HG02981 (cell line): Measurements from ENCODE around the gene CMA1.
"Not testable (repeated sequence)": the region's sequence is repeated elsewhere in the genome, so short reads cannot be mapped to it uniquely, and the experiment has no call there.

Experiments used
- ATAC-seq: cut with Tn5 transposase; IDR thresholded peaks from one replicate; pipeline ENCODE4 v1.9.1; 2021; ENCODE audit warnings: mild to moderate bottlenecking, moderate library complexity; ENCODE audit not compliant: unreplicated experiment

The CMA1 gene, protein sequence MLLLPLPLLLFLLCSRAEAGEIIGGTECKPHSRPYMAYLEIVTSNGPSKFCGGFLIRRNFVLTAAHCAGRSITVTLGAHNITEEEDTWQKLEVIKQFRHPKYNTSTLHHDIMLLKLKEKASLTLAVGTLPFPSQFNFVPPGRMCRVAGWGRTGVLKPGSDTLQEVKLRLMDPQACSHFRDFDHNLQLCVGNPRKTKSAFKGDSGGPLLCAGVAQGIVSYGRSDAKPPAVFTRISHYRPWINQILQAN

DNA sequence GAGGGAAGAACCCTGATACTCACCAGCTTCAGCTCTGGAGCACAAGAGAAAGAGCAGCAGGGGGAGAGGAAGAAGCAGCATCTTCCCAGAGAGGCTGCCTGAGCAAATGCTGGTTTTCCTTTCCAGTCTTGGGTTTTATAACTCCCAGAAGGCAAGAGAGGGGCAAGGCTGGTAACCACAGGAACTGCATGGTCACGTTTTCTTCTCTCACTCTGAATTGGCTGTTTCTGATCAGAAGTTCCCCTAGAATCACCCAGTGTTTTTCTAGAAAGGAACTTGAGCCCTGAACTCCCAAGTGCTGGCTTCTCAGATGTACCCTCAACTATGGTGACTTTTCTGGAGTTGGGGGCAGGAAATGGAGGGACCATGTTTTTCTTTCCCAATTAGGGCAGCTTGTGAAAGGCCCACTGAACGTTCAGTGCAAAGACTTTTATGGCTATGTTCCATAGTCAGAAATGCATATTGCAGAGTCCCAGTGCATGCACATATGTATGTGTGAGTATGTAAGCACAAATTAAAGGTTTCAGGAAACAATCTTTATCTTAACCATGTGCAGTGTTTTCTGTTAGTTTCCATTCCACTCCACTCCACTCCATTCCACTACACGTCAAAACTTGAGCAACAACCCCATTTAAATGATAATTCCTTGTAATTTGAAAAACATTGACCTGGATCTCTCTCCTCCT is at the start of gene CMA1:
CMA1 (minus strand) TSS at position 111 of the 686 bp plus-strand sequence; CDS start at position 81, 30 bp downstream.
- no peak for ATAC-seq

DNA sequence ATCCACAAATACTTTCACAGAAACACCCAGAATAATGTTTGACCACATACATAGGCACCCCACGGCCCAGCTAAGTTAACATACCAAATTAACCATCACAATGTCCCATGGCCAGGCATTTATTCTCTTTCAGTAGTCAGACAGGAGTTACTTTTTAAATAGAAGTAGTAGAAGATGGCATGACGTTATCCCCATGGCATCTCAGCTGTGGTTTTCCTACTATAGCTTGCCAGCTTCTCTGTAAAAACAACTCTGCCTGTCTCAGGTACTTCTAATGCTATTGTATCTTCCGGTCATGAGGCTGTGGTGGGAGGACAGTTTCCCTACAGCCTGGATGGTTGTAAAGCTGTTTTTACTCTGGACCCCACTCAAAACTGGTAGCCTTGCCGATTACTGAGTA is 48.7 kb upstream of the CMA1 start:
- no peak for ATAC-seq

DNA sequence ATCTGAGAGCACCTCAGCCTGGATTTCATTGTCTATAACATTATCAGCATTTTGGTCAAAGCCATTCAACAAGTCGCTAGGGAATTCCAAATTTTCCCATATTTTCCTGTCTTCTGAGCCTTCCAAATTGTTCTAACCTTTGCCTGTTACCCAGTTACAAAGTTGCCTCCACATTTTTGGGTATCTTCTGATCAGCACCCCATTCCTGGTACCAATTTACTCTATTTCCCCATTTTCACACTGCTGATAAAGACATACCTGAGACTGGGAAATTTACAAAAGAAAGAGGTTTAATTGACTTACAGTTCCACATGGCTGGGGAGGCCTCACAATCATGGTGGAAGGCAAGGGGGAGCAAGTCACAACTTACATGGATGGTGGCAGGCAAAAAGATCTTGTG is 41.0 kb upstream of the CMA1 start:
- ATAC-seq = not testable (repeated sequence)

DNA sequence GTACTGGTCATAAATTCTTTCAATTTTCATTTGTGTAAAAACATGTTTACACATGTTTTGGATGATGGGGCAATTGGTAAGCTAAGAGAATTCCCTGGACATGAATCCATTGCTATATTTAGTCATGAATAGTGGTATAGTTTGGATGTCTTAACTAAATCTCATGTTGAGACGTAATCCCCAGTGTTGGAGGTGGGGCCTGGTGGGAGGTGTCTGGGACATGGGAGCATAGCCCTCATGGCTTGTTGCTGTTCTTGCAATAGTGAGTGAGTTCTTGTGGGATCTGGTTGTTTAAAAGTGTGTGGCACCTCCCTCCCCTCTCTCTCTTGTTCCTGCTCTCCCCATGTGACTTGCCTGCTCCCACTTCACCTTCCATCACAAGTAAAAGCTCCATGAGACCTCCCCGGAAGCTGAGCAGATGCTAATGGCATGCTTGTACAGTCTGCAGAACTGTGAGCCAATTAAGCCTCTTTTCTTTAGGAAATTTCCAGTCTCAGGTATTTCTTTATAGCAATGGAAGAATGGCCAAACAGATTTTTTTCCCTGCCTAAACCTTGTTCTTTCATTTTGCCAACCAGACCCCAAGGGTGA is 34.4 kb upstream of the CMA1 start:
- ATAC-seq = no peak

DNA sequence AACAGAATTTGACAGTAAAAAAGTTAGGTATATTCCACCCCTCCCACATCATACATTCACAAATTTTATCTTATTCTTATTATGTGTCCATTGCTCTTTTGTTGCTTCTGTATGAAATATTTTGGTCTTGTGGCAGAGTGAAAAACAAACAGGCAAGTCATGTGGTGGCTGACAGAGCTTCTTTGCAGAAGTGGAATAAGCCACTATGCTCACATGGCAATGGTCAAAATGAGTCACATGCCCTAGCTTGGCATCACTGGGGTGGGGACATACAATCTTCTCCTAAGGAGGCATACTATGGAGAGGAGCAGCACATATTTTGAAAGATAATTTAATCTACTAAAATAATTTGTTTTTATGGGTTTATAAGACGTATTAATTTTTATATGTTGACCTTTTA is 27.7 kb upstream of the CMA1 start:
- ATAC-seq = no peak

DNA sequence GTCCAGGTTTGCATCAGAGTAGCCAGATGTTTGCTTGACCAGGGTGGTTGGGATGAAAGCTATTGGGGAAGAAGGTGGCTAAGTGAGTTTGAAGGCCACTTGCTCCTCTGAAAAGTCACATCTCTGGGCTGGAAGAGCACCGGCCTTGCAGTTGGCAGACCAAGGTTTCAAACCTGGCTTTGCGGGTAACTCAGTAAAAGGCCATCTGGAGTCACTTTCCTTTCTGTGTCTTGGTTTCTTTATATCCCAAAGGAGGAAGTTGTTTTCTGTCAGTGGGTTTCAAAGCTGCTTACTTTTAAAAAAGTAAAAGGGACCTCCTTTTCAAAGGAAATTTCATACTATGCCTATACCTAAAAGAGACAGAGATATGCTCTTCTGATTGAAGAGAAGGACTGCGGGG is 26.2 kb upstream of the CMA1 start:
- ATAC-seq = no peak

DNA sequence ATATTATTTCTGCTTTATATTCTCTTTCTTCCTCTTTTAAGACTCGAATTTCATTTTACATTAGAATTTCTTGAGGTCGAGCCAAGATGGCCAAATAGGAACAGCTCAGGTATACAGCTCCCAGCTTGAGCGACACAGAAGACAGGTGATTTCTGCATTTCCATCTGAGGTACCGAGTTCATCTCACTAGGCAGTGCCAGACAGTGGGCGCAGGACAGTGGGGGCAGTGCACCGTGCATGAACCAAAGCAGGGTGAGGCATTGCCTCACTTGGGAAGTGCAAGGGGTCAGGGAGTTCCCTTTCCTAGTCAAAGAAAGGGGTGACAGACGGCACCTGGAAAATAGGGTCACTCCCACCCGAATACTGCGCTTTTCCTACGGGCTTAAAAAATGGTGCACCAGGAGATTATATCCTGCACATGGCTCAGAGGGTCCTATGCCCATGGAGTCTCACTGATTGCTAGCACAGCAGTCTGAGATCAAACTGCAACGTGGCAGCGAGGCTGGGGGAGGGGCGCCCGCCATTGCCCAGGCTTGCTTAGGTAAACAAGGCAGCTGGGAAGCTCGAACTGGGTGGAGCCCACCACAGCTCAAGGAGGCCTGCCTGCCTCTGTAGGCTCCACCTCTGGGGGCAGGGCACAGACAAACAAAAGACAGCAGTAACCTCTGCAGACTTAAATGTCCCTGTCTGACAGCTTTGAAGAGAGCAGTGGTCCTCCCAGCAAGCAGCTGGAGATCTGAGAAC is 18.0 kb upstream of the CMA1 start:
- not testable (repeated sequence) for ATAC-seq

DNA sequence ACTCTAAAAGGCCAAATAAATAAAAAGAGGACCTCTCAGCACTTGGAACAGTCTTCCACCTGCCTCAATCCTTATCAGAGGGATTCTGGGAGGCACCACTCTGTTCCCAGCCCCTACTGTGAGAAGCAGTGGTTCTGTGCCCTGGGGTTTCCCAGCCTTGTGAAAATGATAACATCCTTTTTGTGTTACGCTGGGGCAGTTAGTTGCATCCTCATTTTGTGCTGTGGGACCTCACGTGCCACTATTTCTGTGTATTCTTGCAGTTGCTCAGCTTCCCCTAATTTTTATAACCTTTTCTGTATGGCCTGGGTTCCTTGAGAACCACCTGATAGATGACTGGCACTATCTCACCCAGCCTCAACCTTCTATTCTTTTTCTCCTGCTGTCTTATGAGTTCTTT is 10.8 kb upstream of the CMA1 start:
- no peak for ATAC-seq

DNA sequence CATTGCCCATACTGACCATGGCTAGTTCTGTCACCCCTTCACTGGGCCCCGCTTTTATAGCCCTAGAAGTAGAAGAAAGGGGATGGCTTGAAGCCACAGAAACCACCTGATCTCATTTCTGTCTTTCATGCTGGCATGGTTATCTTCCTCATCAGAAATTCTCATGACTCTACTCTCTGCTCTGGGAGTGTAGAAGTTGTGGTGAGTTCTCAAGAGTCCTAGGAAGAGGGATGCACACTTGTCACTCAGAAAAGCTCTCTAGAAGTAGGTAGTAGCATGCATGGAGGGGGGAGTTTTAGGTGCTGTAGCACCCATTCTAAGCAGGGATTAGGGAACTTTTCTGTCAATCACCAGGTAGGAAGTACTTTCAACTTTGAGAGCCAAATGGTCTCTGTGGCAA is 6.1 kb upstream of the CMA1 start:
- ATAC-seq = no peak

DNA sequence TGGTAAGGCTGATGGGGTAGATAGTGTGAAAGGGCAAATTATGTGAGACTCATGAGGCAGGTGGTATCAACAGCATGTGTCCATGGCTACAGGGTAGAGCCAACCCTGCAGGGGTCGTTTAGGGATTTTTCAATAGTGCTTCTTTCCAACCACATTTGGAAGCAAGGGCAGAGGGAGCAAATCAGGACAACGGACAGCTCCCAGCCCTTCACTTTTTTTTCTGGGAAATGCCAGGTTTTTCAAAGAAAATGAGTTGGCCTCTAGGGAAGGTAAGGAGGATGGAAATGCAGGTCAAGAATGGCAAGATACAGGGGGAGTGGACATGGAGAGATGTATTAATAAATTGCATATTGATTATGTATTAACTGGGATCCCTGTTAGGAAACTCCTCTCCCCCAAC is 4.9 kb upstream of the CMA1 start:
- no peak for ATAC-seq

DNA sequence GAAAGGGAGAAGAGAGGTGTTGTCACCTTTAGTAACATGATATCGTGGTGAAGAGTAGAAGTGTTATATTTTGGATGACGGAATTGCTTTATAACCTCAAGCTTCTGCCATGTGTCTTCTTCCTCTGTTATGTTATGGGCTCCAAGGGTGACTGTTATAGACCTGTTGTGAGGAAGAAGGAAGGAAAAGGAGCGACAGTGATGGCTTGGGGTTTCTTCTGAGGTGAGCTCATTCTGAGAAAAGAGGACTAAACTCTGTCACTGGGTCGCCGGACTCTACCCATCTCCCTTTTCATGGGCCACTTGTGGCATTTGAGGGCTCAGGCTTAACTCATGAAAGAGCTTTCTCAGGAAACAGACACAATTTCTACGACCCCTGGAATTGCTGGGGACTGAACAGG is 1.6 kb downstream of the CMA1 start:
- ATAC-seq = no peak

DNA sequence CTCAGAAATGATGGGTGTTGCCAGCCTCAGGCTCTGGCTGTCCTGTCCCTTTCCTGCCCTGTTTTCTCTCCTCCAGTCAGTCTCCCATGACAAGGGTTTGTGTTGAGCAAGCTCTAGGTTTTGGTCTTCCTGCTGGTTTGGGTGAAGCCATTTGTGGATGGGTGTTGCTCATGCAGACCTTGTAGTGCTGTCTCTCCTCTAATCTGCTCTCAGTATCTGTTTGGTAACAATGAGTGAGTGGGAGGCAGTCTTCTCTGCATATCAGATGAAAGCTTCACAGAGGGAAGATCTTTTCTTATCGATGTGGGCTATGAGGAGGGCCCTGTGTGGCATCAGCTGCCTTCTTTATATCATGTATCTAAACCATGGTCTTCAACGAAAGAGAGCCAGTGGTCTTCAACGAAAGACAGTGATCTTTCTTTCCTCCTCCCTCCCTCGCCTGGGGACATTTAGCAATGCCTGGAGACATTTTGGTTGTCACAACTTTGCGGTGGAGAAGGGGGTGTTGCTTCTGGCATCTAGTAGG is 3.6 kb downstream of the CMA1 start:
- no peak for ATAC-seq

DNA sequence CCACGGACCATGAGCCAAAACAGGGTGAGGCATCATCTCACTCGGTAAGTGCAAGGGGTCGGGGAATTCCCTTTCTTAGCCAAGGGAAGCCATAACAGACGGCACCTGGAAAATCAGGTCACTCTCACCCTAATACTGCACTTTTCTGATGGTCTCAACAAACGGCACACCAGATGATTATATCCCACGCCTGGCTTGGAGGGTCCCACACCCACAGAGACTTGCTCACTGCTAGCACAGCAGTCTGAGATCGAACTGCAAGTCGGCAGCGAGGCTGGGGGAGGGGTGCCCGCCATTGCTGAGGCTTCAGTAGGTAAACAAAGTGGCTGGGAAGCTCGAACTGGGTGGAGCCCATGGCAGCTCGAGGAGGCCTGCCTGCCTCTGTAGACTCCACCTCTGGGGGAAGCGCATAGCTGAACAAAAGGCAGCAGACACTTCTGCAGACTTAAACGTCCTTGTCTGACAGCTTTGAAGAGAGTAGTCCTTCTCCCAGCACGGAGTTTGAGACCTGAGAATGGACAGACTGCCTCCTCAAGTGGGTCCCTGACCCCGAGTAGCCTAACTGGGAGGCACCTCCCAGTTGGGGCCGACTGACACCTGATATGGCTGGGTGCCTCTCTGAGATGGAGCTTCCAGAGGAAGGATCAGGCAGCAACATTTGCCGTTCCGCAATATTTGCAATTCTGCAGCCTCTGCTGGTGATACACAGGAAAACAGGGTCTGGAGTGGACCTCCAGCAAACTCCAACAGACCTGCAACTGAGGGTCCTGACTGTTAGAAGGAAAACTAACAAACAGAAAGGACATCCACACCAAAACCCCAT is 16.3 kb downstream of the CMA1 start:
- ATAC-seq = not testable (repeated sequence)

DNA sequence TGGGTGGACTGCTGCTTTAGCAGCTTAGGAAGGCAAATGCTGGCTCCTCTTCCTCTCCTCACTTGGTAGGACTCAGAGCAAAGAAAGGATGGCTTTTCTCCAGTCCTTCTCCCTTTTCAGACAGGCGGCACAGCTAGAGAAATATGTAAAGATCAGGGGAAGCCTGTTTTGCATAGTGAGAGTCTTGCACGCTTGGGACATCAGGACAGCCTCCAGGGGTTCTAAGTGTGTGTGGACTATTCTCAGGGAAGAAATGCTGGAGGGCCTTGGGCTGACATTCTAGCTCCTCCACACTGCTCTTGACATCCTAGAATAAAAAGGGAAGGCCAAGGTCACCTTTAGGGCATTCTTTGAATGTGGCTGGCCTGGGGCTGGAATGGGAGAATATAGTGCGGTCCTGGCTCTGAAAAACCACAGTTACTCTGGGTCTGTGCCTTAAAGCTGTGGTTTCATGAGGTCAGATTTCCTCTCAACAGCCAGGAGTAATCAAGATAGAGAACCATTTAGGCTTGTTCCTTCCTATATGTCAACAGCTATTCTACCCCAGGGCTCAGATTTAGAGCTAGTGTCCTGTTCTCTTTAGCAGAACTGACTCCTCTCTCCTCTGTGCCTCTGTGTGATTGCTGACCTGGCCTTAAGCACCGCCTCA is 24.3 kb downstream of the CMA1 start:
- ATAC-seq = no peak

DNA sequence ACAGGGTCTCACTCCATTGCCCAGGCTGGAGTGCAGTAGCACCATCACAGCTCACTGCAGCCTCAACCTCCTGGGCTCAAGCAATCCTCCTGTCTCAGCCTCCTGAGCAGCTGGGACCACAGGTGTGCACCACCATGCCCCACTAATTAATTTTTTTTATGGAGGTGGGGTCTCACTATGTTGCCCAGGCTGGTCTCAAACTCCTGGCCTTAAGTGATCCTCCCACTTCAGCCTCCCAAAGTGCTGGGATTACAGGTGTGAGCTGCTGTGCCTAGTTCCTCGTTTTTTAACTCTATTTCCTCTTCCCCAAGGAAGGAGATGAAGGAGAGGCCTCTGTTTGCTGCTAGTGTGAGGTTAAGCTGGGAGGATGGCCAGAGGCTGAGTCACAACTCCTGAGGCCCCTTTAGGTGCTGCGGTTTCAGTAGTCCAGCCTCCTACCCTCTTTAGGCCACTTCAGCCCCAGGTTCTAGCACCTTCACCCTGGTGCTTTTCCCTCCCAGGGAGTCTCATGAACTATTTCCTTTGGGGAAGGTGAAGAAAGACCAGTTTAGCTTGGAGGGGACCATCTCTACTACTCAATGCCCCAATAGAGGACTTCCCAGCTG is 25.3 kb downstream of the CMA1 start:
- not testable (repeated sequence) for ATAC-seq

DNA sequence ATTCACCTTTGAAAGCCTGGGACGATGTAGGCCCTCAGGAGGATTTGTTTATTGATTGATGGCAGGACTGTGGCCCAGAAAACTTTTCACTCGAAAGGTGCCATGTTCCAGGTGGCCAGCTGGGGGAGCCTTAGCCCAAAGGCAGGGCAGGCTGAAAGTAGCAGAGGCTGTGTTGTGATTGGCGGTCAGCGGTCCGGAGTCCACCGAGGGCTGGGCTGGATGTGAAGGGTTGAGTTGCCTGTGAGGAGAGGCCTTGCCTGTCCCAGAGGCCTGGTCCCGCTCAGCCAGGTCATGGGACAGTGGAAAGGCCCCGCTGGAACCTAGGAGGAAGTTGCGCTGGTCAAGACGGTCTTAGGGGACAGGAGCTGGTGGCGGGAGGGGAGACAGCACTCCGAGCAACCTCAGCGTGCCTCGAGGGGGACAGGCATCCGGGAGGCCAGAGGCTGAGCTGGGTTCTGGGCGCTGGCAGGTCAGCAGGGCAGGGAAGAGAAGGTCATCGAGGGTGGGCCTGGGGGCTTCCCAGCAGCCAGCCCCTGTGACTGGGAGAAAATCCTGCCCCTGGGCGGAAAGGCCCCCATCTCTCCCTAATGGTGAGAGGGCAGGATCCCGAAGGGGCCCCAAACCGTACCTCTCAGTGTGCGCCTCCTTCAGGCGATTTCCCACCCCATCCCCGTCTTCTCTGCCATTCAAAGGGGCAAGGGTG is 26.3 kb downstream of the CMA1 start:
- ATAC-seq = peak; percentile 75

DNA sequence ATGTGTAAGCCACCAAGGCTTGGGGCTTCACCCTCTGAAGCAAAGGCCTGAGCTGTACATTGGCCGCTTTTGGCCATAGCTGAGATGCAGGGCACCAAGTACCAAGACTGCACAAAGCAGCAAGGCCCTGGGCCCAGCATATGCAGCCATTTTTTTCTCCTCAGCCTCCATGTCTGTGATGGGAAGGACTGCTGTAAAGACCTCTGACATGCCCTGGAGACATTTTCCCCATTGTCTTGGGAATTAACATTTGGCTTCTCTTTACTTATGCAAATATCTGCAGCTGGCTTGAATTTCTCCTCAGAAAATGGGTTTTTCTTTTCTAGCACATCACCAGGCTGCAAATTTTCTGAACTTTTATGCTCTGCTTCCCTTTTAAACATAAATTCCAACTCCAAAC is 28.1 kb downstream of the CMA1 start:
- ATAC-seq = not testable (repeated sequence)

DNA sequence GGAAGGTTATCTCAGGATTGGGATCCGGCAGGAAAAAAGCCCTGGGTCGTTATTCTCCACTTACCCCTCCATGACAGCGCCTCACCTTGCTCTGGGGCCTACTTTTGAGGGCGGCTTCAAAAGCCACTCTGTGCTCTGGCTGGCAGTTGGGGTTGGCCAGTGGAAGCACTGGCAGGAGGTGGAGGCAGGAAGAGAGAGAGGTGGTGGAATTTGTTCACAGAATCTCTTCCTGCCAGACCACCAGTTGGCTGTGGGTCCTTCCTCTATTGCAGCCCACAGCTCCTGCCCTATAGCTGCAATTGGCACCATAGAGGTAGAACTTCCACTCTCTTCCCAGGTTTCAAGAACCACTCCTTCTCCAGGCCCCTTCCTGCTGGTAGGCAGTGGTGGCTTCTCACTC is 32.8 kb downstream of the CMA1 start:
- no peak for ATAC-seq

DNA sequence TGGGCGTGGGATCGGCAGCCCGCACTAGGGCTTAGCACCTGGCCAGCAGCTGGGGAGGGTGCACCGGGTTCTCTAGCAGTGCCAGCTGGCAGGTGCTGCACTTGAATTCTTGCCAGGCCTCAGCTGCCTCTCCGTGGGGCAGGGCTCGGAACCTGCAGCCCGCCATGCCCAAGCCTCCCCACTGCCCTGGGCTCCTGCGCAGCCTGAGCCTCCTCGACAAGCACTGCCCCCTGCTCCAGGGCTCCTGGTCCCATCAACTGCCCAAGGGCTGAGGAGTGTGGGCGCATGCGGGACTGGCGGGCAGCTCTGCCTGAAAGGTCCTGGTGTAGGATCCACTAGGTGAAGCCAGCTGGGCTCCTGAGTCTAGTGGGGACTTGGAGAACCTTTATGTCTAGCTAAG is 34.9 kb downstream of the CMA1 start:
- ATAC-seq = no peak
